NT2/D1 (cell line): ENCODE data around the gene MEF2C.

Experiments used
- DNase-seq: peaks from one replicate; pipeline ENCODE4 v3.0.0-alpha.2; 2011; ENCODE audit warnings: low read depth, low spot score
- H3K27me3 ChIP-seq: 2 replicates; pipeline ENCODE4 v1.6.0; 2011; ENCODE audit warnings: mild to moderate bottlenecking; ENCODE audit not compliant: insufficient read length, insufficient read depth
- H3K36me3 ChIP-seq: 2 replicates; pipeline ENCODE4 v1.6.1; 2011; ENCODE audit warnings: mild to moderate bottlenecking, low read length, mixed read lengths; ENCODE audit not compliant: insufficient read depth, insufficient read length
- H3K4me1 ChIP-seq: 2 replicates; pipeline ENCODE4 v1.5.1; 2011; ENCODE audit not compliant: insufficient read depth, insufficient read length
- H3K4me3 ChIP-seq: 2 replicates; pipeline ENCODE4 v1.5.1; 2011; ENCODE audit warnings: low read depth; ENCODE audit not compliant: insufficient read length
- H3K9ac ChIP-seq: 2 replicates; pipeline ENCODE4 v1.6.0; 2011; ENCODE audit warnings: low read depth; ENCODE audit not compliant: insufficient read length
- H3K9me3 ChIP-seq: 2 replicates; pipeline ENCODE4 v1.5.1; 2011; ENCODE audit warnings: mild to moderate bottlenecking, low read length; ENCODE audit not compliant: insufficient read depth
- SUZ12 ChIP-seq: IDR thresholded peaks from 2 replicates; pipeline ENCODE4 v1.6.1; 2011; ENCODE audit not compliant: insufficient read length, insufficient read depth; ENCODE audit errors: extremely low read depth
- YY1 ChIP-seq: IDR thresholded peaks from 2 replicates; pipeline ENCODE4 v1.6.1; 2011; ENCODE audit not compliant: insufficient read length, insufficient read depth
- ZNF274 ChIP-seq: IDR thresholded peaks from 2 replicates; pipeline ENCODE4 v1.6.1; 2011; ENCODE audit warnings: mild to moderate bottlenecking, low read depth, low read length

The MEF2C gene

GRCh38 chr5:88786789-88787188 is 96.2 kb downstream of the MEF2C start:
- no peaks in the 10 kb centered on the region for H3K27me3 ChIP-seq
- H3K9me3 ChIP-seq, result no peaks in the 10 kb centered on the region
- TF ChIP-seq ZNF274, result no peak
- TF ChIP-seq SUZ12, result no peak
- no peak for TF ChIP-seq YY1
- H3K4me1 ChIP-seq, result no peaks in the 10 kb centered on the region
- DNase-seq, result no peak
- no peak overlapping the region for H3K4me3 ChIP-seq
- no peaks in the 10 kb centered on the region for H3K36me3 ChIP-seq
- H3K9ac ChIP-seq, result no peak overlapping the region

- Histone ChIP-seq H3K27me3 (no peaks in the 10 kb centered on the region), H3K9ac (no peak overlapping the region), H3K4me1 (no peaks in the 10 kb centered on the region), H3K4me3 (no peak overlapping the region), H3K36me3 (no peaks in the 10 kb centered on the region), H3K9me3 (no peaks in the 10 kb centered on the region)
- TF ChIP-seq SUZ12 (no peak), ZNF274 (no peak), YY1 (no peak)
- DNase-seq, result peak; percentile 16
Observed at GRCh38 chr5:88785746-88786565, 97.0 kb downstream of the MEF2C start.

- no peaks in the 10 kb centered on the region for H3K36me3 ChIP-seq
- H3K27me3 ChIP-seq, result no peaks in the 10 kb centered on the region
- DNase-seq, result no peak
- H3K4me3 ChIP-seq, result no peak overlapping the region
- TF ChIP-seq SUZ12 (no peak), YY1 (no peak)
- H3K9ac ChIP-seq, result no peak overlapping the region
- no peaks in the 10 kb centered on the region for H3K9me3 ChIP-seq
- no peaks in the 10 kb centered on the region for H3K4me1 ChIP-seq
Observed at GRCh38 chr5:88782571-88782970, 100.4 kb downstream of the MEF2C start.

GRCh38 chr5:88780736-88781135 is 102.2 kb downstream of the MEF2C start:
- Histone ChIP-seq H3K27me3 (no peaks in the 10 kb centered on the region), H3K4me1 (no peaks in the 10 kb centered on the region), H3K36me3 (no peaks in the 10 kb centered on the region), H3K4me3 (no peak overlapping the region), H3K9ac (no peak overlapping the region), H3K9me3 (no peaks in the 10 kb centered on the region)
- no peak for DNase-seq
- TF ChIP-seq ZNF274 (no peak), YY1 (no peak), SUZ12 (no peak)

GRCh38 chr5:88778736-88779135 is 104.2 kb downstream of the MEF2C start:
- Histone ChIP-seq H3K9me3 (no peaks in the 10 kb centered on the region), H3K9ac (no peak overlapping the region), H3K4me3 (no peak overlapping the region), H3K4me1 (no peaks in the 10 kb centered on the region), H3K27me3 (no peaks in the 10 kb centered on the region), H3K36me3 (no peaks in the 10 kb centered on the region)
- DNase-seq, result no peak
- no peak for TF ChIP-seq YY1
- TF ChIP-seq ZNF274, result no peak
- TF ChIP-seq SUZ12, result no peak

GRCh38 chr5:88776692-88777091 is 106.3 kb downstream of the MEF2C start:
- Histone ChIP-seq H3K4me1 (no peaks in the 10 kb centered on the region), H3K36me3 (no peaks in the 10 kb centered on the region), H3K27me3 (no peaks in the 10 kb centered on the region), H3K9ac (no peak overlapping the region), H3K4me3 (no peak overlapping the region), H3K9me3 (no peaks in the 10 kb centered on the region)
- TF ChIP-seq SUZ12 (no peak), ZNF274 (no peak), YY1 (no peak)
- DNase-seq, result no peak

GRCh38 chr5:88772831-88773230 is 110.2 kb downstream of the MEF2C start:
- no peak overlapping the region for H3K4me3 ChIP-seq
- no peaks in the 10 kb centered on the region for H3K36me3 ChIP-seq
- no peaks in the 10 kb centered on the region for H3K27me3 ChIP-seq
- no peaks in the 10 kb centered on the region for H3K9me3 ChIP-seq
- no peaks in the 10 kb centered on the region for H3K4me1 ChIP-seq
- no peak for DNase-seq
- no peak overlapping the region for H3K9ac ChIP-seq
- no peak for TF ChIP-seq ZNF274
- TF ChIP-seq SUZ12, result no peak
- TF ChIP-seq YY1, result no peak

GRCh38 chr5:88772047-88772446 is 110.9 kb downstream of the MEF2C start:
- Histone ChIP-seq H3K36me3 (no peaks in the 10 kb centered on the region), H3K27me3 (no peaks in the 10 kb centered on the region), H3K9ac (no peak overlapping the region), H3K4me3 (no peak overlapping the region), H3K4me1 (no peaks in the 10 kb centered on the region), H3K9me3 (no peaks in the 10 kb centered on the region)
- TF ChIP-seq YY1 (no peak), ZNF274 (no peak), SUZ12 (no peak)
- DNase-seq, result no peak
